Spleen (tissue), 11 donors: ENCODE measurements around the gene C1orf159. TPM values are rescaled to one million over a fixed set of nuclear protein-coding genes. Genes with fewer than 3 reads are reported as not detected.

Experiments
- DNase-seq: peaks from one replicate; pipeline ENCODE4 v3.0.0-alpha.2; 2020
- H3K27ac ChIP-seq, 8 donors: fragments of 200-600 bp; sonication (generic) in 7 of 8; 1 replicate in 4 of 8; 2 replicates in 4 of 8; pipeline versions ENCODE4 v1.5.0 to v1.8.0; 2016 to 2021; ENCODE audit warnings: inconsistent platforms in 4 of 8, mild to moderate bottlenecking in 4 of 8, moderate library complexity in 1 of 8
- H3K27me3 ChIP-seq, 7 donors: fragments of 200-600 bp; sonication (generic) in 6 of 7; replicated peaks in 1 of 7; 1 replicate in 4 of 7; 2 replicates in 3 of 7; pipeline versions ENCODE4 v1.5.0 to v1.8.0; 2016 to 2021; ENCODE audit warnings: inconsistent platforms in 3 of 7, mild to moderate bottlenecking in 1 of 7
- H3K36me3 ChIP-seq, 6 donors: fragments of 200-600 bp; sonication (generic) in 5 of 6; 1 replicate in 4 of 6; 2 replicates in 2 of 6; pipeline versions ENCODE4 v1.5.0 to v1.8.0; 2016 to 2021; ENCODE audit warnings: inconsistent platforms in 2 of 6
- H3K4me1 ChIP-seq, 6 donors: fragments of 200-600 bp; sonication (generic) in 5 of 6; 1 replicate in 3 of 6; 2 replicates in 3 of 6; pipeline versions ENCODE4 v1.5.0 to v1.8.0; 2016 to 2021; ENCODE audit warnings: inconsistent platforms in 3 of 6
- H3K4me3 ChIP-seq, 8 donors: fragments of 200-600 bp; sonication (generic) in 7 of 8; 1 replicate in 4 of 8; 2 replicates in 4 of 8; pipeline versions ENCODE4 v1.5.0 to v1.8.0; 2016 to 2021; ENCODE audit warnings: inconsistent platforms in 4 of 8, mild to moderate bottlenecking in 4 of 8, moderate library complexity in 2 of 8
- H3K9me3 ChIP-seq, 8 donors: fragments of 200-600 bp; sonication (generic) in 7 of 8; 1 replicate in 4 of 8; 2 replicates in 4 of 8; pipeline versions ENCODE4 v1.5.0 to v1.8.0; 2016 to 2021; ENCODE audit warnings: inconsistent platforms in 4 of 8
- POLR2A ChIP-seq, 3 donors: fragments of 450-650 bp; IDR thresholded peaks; one replicate each; pipeline ENCODE4 v1.5.1; 2017; ENCODE audit warnings: antibody characterized with exemption in 3 of 3, mild to moderate bottlenecking in 1 of 3
- POLR2AphosphoS5 ChIP-seq, 3 donors: sonication (generic); formaldehyde crosslinking; IDR thresholded peaks; one replicate each; pipeline ENCODE4 v1.5.1; 2017; ENCODE audit warnings: antibody characterized with exemption in 3 of 3
- WGBS, 5 donors: extraction: QIAGEN DNeasy Blood & Tissue Kit in 3 of 5; methylation state at CpG; one replicate each; pipeline versions ENCODE4 v1.1.5 to v1.1.7; 2013 to 2018; 5-methylcytosine and 5-hydroxymethylcytosine counted together
- intact Hi-C: fragments of 100-400 bp; cut with DNase I; formaldehyde crosslinking; loops from one replicate; pipeline ENCODE4 v1.15.0; 2023; ENCODE audit warnings: low total_unique reads
- polyA plus RNA-seq, 3 donors: library from polyadenylated mRNA; stranded (reverse); fragments of 200-250 nt; gene quantifications; one replicate each; pipeline ENCODE4 v1.2.1, GENCODE V29; 2013
- total RNA-seq, 7 donors: library from RNA; depleted of rRNA in 3 of 7; stranded (reverse); fragments of >200 nt in 3 of 7; fragmentation: NEBNext Ultra II Directional in 4 of 7; extraction: Animal tissue kit (Norgen Biotek cat#: 25700) in 4 of 7; gene quantifications; one replicate each; pipeline versions ENCODE4 v1.1.0 to v1.2.1, GENCODE V29; 2016 to 2021
- TF ChIP-seq, protein P1 (sequence below), 11 experiments: fragments of 200-600 bp in 7 of 11; fragments of 450-650 bp in 4 of 11; sonication (generic) in 4 of 11; IDR thresholded peaks in 8 of 11; conservative IDR thresholded peaks in 3 of 11; 1 replicate in 7 of 11; 2 replicates in 4 of 11; pipeline versions ENCODE4 v1.4.0 to v1.8.0; 2016 to 2021; ENCODE audit warnings: antibody characterized with exemption in 11 of 11, inconsistent platforms in 4 of 11, mild to moderate bottlenecking in 1 of 11
- donor health status: healthy with polysubstance abuse.
- donor health status: DM: no; HTN: no; CAD: no; lungs with moderate emphysema.
- donor health status: DM: no; HTN: no; CAD: no.
- donor health status: Bipolar disorder and iron deficiency.
- donor health status: healthy.
- donor health status: DM: no; HTN: no; CAD: no.
- donor health status: DM: yes; HTN: yes; CAD: no.

The C1orf159 gene
- total and polyA plus RNA-seq, 10 donors: 8.5 to 25.7 (median 18.8) TPM

GRCh38 chr1:1091344-1092148 lies 24.3 kb downstream of the C1orf159 start:
- peak; percentile 70 for DNase-seq
- Histone ChIP-seq H3K9me3 (no peaks in the 10 kb centered on the region), H3K4me3 (no peak overlapping the region), H3K27me3 (no peaks in the 10 kb centered on the region), H3K36me3 (peaks cover 0 to 17% (median 0%) of the 10 kb centered on the region in 6 donors), H3K4me1 (no peaks in the 10 kb centered on the region), H3K27ac (peak overlapping the region in 1 of 8 donors; percentile 46)
- TF ChIP-seq POLR2AphosphoS5 (IDR thresholded peaks at IDR 0.05) (no peak), POLR2A (IDR thresholded peaks at IDR 0.05) (no peak)
- TF ChIP-seq, protein P1, sequence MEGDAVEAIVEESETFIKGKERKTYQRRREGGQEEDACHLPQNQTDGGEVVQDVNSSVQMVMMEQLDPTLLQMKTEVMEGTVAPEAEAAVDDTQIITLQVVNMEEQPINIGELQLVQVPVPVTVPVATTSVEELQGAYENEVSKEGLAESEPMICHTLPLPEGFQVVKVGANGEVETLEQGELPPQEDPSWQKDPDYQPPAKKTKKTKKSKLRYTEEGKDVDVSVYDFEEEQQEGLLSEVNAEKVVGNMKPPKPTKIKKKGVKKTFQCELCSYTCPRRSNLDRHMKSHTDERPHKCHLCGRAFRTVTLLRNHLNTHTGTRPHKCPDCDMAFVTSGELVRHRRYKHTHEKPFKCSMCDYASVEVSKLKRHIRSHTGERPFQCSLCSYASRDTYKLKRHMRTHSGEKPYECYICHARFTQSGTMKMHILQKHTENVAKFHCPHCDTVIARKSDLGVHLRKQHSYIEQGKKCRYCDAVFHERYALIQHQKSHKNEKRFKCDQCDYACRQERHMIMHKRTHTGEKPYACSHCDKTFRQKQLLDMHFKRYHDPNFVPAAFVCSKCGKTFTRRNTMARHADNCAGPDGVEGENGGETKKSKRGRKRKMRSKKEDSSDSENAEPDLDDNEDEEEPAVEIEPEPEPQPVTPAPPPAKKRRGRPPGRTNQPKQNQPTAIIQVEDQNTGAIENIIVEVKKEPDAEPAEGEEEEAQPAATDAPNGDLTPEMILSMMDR (IDR thresholded peaks at IDR 0.05 in 8 of 11, conservative IDR thresholded peaks at IDR 0.05 in 3 of 11): no peak
- intact Hi-C loops: no loop called here
- 92 to 98% (median 96%) methylated on average over 27 to 28 of the region's 28 CpGs for WGBS, 5 donors

GRCh38 chr1:1090424-1091343 lies 25.2 kb downstream of the C1orf159 start:
- intact Hi-C loops: no loop called here
- peaks cover 0 to 21% (median 0%) of the 10 kb centered on the region in 6 donors for H3K36me3 ChIP-seq
- no peaks in the 10 kb centered on the region for H3K4me1 ChIP-seq
- TF ChIP-seq POLR2AphosphoS5 (IDR thresholded peaks at IDR 0.05) (no peak), POLR2A (IDR thresholded peaks at IDR 0.05) (no peak)
- TF ChIP-seq, protein P1 (IDR thresholded peaks at IDR 0.05 in 8 of 11, conservative IDR thresholded peaks at IDR 0.05 in 3 of 11): no peak
- no peak overlapping the region for H3K4me3 ChIP-seq
- no peaks in the 10 kb centered on the region for H3K27me3 ChIP-seq
- DNase-seq: peak; percentile 66
- H3K27ac ChIP-seq: no peak overlapping the region
- WGBS, 5 donors: 96 to 97% (median 97%) methylated on average over 24 to 45 of the region's 45 CpGs
- no peaks in the 10 kb centered on the region for H3K9me3 ChIP-seq

GRCh38 chr1:1089731-1090423 lies 26.0 kb downstream of the C1orf159 start:
- no peaks in the 10 kb centered on the region for H3K9me3 ChIP-seq
- WGBS, 5 donors: 88 to 96% (median 95%) methylated on average over 18 to 22 of the region's 22 CpGs
- peaks cover 0 to 22% (median 0%) of the 10 kb centered on the region in 6 donors for H3K36me3 ChIP-seq
- no peak overlapping the region for H3K27ac ChIP-seq
- H3K4me3 ChIP-seq: no peak overlapping the region
- intact Hi-C loops: no loop called here
- H3K27me3 ChIP-seq: no peaks in the 10 kb centered on the region
- peak; percentile 74 for DNase-seq
- H3K4me1 ChIP-seq: no peaks in the 10 kb centered on the region
- TF ChIP-seq, protein P1 (IDR thresholded peaks at IDR 0.05 in 8 of 11, conservative IDR thresholded peaks at IDR 0.05 in 3 of 11): no peak
- TF ChIP-seq POLR2A (IDR thresholded peaks at IDR 0.05): no peak
- no peak for TF ChIP-seq POLR2AphosphoS5 (IDR thresholded peaks at IDR 0.05)
